ENCODE measurements around the gene ADARB2.

The ADARB2 gene

GRCh38 chr10:1301143-1301542 is 436.2 kb downstream of the ADARB2 start:
- TF ChIP-seq CTCF (IDR thresholded peaks at IDR 0.05; ENCODE audit: borderline replicate concordance, control extremely low read depth, extremely low read depth, insufficient read depth, missing control alignments): no peak
- no peak for DNase-seq (ENCODE audit: low spot score)
- in situ Hi-C loops (cut with MboI; ENCODE audit: low sequenced_read_pairs, unreplicated experiment): no loop called here

GRCh38 chr10:1300218-1300617 is 437.1 kb downstream of the ADARB2 start:
- in situ Hi-C loops (cut with MboI; ENCODE audit: low sequenced_read_pairs, unreplicated experiment): no loop called here
- no peak for DNase-seq (ENCODE audit: low spot score)
- TF ChIP-seq CTCF (IDR thresholded peaks at IDR 0.05; ENCODE audit: borderline replicate concordance, control extremely low read depth, extremely low read depth, insufficient read depth, missing control alignments): no peak

GRCh38 chr10:1299041-1299726 is 438.1 kb downstream of the ADARB2 start:
- no peak for TF ChIP-seq CTCF (IDR thresholded peaks at IDR 0.05; ENCODE audit: borderline replicate concordance, control extremely low read depth, extremely low read depth, insufficient read depth, missing control alignments)
- DNase-seq (ENCODE audit: low spot score): peak; percentile 62
- in situ Hi-C loops (cut with MboI; ENCODE audit: low sequenced_read_pairs, unreplicated experiment): no loop called here

GRCh38 chr10:1297566-1298301 is 439.6 kb downstream of the ADARB2 start:
- DNase-seq (ENCODE audit: low spot score): no peak
- in situ Hi-C loops (cut with MboI; ENCODE audit: low sequenced_read_pairs, unreplicated experiment): no loop called here

GRCh38 chr10:1295756-1296480 is 441.4 kb downstream of the ADARB2 start:
- in situ Hi-C loops (cut with MboI; ENCODE audit: low sequenced_read_pairs, unreplicated experiment): no loop called here
- no peak for DNase-seq (ENCODE audit: low spot score)
- TF ChIP-seq CTCF (IDR thresholded peaks at IDR 0.05; ENCODE audit: borderline replicate concordance, control extremely low read depth, extremely low read depth, insufficient read depth, missing control alignments): no peak

More at GRCh38 chr10:1297566-1298301, 439.6 kb downstream of the ADARB2 start:
- no peak for TF ChIP-seq CTCF (IDR thresholded peaks at IDR 0.05; ENCODE audit: borderline replicate concordance, control extremely low read depth, extremely low read depth, insufficient read depth, missing control alignments)

GRCh38 chr10:1294748-1295147 is 442.6 kb downstream of the ADARB2 start:
- no peak for DNase-seq (ENCODE audit: low spot score)
- TF ChIP-seq CTCF (IDR thresholded peaks at IDR 0.05; ENCODE audit: borderline replicate concordance, control extremely low read depth, extremely low read depth, insufficient read depth, missing control alignments): no peak
- in situ Hi-C loops (cut with MboI; ENCODE audit: low sequenced_read_pairs, unreplicated experiment): no loop called here

Data from GM13976 (cell line).